Suprapubic skin (tissue), 4 donors: Measurements from ENCODE around the gene BPIFB2.

Experiments used
- POLR2A ChIP-seq, 2 donors: fragments of 450-650 bp; IDR thresholded peaks; one replicate each; pipeline ENCODE4 v1.6.1; 2017; ENCODE audit warnings: antibody characterized with exemption in 2 of 2, mild to moderate bottlenecking in 2 of 2, moderate library complexity in 2 of 2
- POLR2AphosphoS5 ChIP-seq, 3 donors: sonication (generic); formaldehyde crosslinking; IDR thresholded peaks; one replicate each; pipeline ENCODE4 v1.6.1; 2017; ENCODE audit warnings: antibody characterized with exemption in 3 of 3
- TF ChIP-seq, protein P1 (sequence below), 2 donors: fragments of 200-600 bp in 1 of 2; fragments of 450-650 bp in 1 of 2; sonication (generic) in 1 of 2; IDR thresholded peaks; one replicate each; pipeline ENCODE4 v1.5.1; 2016 to 2019; ENCODE audit warnings: antibody characterized with exemption in 2 of 2, mild to moderate bottlenecking in 1 of 2, moderate library complexity in 1 of 2

DNA sequence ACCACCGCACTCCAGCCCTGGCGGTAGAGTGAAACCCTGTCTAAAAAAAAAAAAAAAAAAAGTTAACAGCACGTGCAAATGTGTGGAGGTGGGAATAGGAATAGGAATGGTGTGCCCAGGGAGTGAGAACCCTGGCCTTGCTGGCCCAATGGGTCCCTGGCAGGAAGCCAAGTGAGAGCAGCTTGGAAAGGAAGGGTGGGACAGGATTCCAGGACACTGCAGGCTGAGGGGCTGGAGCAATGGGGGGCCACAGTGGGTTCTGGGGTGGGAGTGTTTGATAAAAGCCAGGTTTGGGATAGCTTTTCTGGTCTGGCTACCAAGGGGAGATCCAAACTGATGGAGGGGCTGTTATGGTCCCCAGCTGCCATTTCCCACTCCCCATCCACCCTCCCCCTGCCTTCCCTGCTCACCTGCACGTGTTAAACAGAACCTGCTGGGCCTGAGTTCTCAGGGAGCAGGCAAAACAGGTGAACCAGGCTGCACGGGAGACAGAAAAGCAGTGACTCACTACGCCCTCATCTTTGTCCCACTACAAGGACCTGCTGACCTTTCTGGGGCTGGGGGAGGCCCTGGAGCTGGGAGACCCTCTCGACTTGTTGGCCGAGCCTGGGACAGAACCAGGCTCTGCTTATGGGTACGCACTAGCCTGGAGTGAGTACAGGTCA lies 6.6 kb upstream of the BPIFB2 start:
- TF ChIP-seq, protein P1, sequence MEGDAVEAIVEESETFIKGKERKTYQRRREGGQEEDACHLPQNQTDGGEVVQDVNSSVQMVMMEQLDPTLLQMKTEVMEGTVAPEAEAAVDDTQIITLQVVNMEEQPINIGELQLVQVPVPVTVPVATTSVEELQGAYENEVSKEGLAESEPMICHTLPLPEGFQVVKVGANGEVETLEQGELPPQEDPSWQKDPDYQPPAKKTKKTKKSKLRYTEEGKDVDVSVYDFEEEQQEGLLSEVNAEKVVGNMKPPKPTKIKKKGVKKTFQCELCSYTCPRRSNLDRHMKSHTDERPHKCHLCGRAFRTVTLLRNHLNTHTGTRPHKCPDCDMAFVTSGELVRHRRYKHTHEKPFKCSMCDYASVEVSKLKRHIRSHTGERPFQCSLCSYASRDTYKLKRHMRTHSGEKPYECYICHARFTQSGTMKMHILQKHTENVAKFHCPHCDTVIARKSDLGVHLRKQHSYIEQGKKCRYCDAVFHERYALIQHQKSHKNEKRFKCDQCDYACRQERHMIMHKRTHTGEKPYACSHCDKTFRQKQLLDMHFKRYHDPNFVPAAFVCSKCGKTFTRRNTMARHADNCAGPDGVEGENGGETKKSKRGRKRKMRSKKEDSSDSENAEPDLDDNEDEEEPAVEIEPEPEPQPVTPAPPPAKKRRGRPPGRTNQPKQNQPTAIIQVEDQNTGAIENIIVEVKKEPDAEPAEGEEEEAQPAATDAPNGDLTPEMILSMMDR (IDR thresholded peaks at IDR 0.05): no peak
- TF ChIP-seq POLR2A (IDR thresholded peaks at IDR 0.05) (no peak), POLR2AphosphoS5 (IDR thresholded peaks at IDR 0.05) (no peak)
